ENCODE results near the gene CHRNA9.
"Not testable (repeated sequence)": the region's sequence is repeated elsewhere in the genome, so short reads cannot be mapped to it uniquely, and the experiment has no call there.

CHRNA9 gene

GRCh38 chr4:40334591-40335524, at the start of gene CHRNA9:
Gene CHRNA9, plus strand, starts transcription at chr4:40335333. Its CDS starts 135 bp downstream, at chr4:40335468.
- no peak for DNase-seq

- no peak for DNase-seq
These were observed 49.4 kb upstream of the CHRNA9 start for GRCh38 chr4:40285692-40286091.

GRCh38 chr4:40288566-40288965, 46.6 kb upstream of the CHRNA9 start:
- no peak for DNase-seq

- no peak for DNase-seq
These were observed 45.6 kb upstream of the CHRNA9 start for GRCh38 chr4:40289366-40290188.

- not testable (repeated sequence) for DNase-seq
These were observed 44.4 kb upstream of the CHRNA9 start for GRCh38 chr4:40290611-40291186.

GRCh38 chr4:40292313-40292759, 42.8 kb upstream of the CHRNA9 start:
- DNase-seq = no peak

- DNase-seq = no peak
These were observed 40.8 kb upstream of the CHRNA9 start for GRCh38 chr4:40294339-40294738.

- not testable (repeated sequence) for DNase-seq
These were observed 40.1 kb upstream of the CHRNA9 start for GRCh38 chr4:40295030-40295429.

- no peak for DNase-seq
These were observed 39.6 kb upstream of the CHRNA9 start for GRCh38 chr4:40295572-40295971.

- no peak for DNase-seq
These were observed 36.0 kb upstream of the CHRNA9 start for GRCh38 chr4:40299126-40299525.

- no peak for DNase-seq
These were observed 35.3 kb upstream of the CHRNA9 start for GRCh38 chr4:40299811-40300292.

- DNase-seq = no peak
These were observed 34.6 kb upstream of the CHRNA9 start for GRCh38 chr4:40300371-40301162.

- peak; percentile 43 for DNase-seq
These were observed 33.5 kb upstream of the CHRNA9 start for GRCh38 chr4:40301603-40302002.

- DNase-seq = no peak
These were observed 31.4 kb upstream of the CHRNA9 start for GRCh38 chr4:40303751-40304150.

GRCh38 chr4:40305328-40306170, 29.6 kb upstream of the CHRNA9 start:
- DNase-seq = peak; percentile 51

- no peak for DNase-seq
These were observed 28.9 kb upstream of the CHRNA9 start for GRCh38 chr4:40306226-40306625.

GRCh38 chr4:40306976-40307375, 28.2 kb upstream of the CHRNA9 start:
- no peak for DNase-seq

GRCh38 chr4:40307627-40308497, 27.3 kb upstream of the CHRNA9 start:
- peak; percentile 68 for DNase-seq

GRCh38 chr4:40308528-40309122, 26.5 kb upstream of the CHRNA9 start:
- DNase-seq = no peak

Measured in activated CD8-positive, alpha-beta memory T cell treated with anti-CD3 and anti-CD28 coated beads, Interleukin-2, amount 50 U/mL, for 4 hours (primary cell).